HL-60 (cell line): ENCODE measurements around the gene ACOT12.

Experiments used
- DNase-seq, 2 experiments: peaks; one replicate each; pipeline ENCODE4 v3.0.0-alpha.2; 2010 to 2020; ENCODE audit warnings: low read depth in 1 of 2, low spot score in 1 of 2
- H3K27ac ChIP-seq: fragments of 250-450 bp; sonication (Bioruptor Pico); replicated peaks from 2 replicates; pipeline ENCODE4 v1.5.1; 2020; ENCODE audit warnings: mild to moderate bottlenecking, moderate library complexity
- H3K27me3 ChIP-seq: fragments of 250-450 bp; sonication (Bioruptor Pico); 2 replicates; pipeline ENCODE4 v1.5.1; 2021; ENCODE audit warnings: mild to moderate bottlenecking, moderate library complexity; ENCODE audit not compliant: insufficient read depth, poor library complexity, severe bottlenecking
- H3K4me3 ChIP-seq: replicated peaks from 2 replicates; pipeline ENCODE4 v1.5.1; 2011; ENCODE audit warnings: mild to moderate bottlenecking, control low read depth, low read length; ENCODE audit not compliant: insufficient read depth
- CTCF ChIP-seq: IDR thresholded peaks from one replicate; pipeline ENCODE4 v1.5.1; 2011; ENCODE audit warnings: low read length, control low read depth, inconsistent platforms; ENCODE audit not compliant: insufficient read depth
- GABPA ChIP-seq: IDR thresholded peaks from 2 replicates; pipeline ENCODE4 v1.6.1; 2012; ENCODE audit warnings: low read depth
- POLR2AphosphoS5 ChIP-seq: IDR thresholded peaks from 2 replicates; pipeline ENCODE4 v1.6.1; 2012; ENCODE audit warnings: low read depth
- REST ChIP-seq: IDR thresholded peaks from 2 replicates; pipeline ENCODE4 v1.6.1; 2012; ENCODE audit warnings: low read depth; ENCODE audit not compliant: insufficient replicate concordance
- SPI1 ChIP-seq: IDR thresholded peaks from 2 replicates; pipeline ENCODE4 v1.6.1; 2012; ENCODE audit warnings: low read depth, mild to moderate bottlenecking, borderline replicate concordance

The ACOT12 gene

GRCh38 chr5:81334304-81335061, 59.5 kb downstream of the ACOT12 start:
- H3K27ac ChIP-seq: no peak overlapping the region
- no peaks in the 10 kb centered on the region for H3K27me3 ChIP-seq
- no peak for DNase-seq
- H3K4me3 ChIP-seq: no peak overlapping the region
- no peak for TF ChIP-seq CTCF
- TF ChIP-seq SPI1: 0 out of 2 replicates have a peak, but pooled peaks have one; percentile 30

GRCh38 chr5:81326554-81326953, 67.4 kb downstream of the ACOT12 start:
- Histone ChIP-seq H3K27ac (no peak overlapping the region), H3K27me3 (no peaks in the 10 kb centered on the region), H3K4me3 (no peak overlapping the region)
- no peak for DNase-seq
- TF ChIP-seq CTCF (no peak), SPI1 (no peak), POLR2AphosphoS5 (no peak), REST (no peak)

DNA sequence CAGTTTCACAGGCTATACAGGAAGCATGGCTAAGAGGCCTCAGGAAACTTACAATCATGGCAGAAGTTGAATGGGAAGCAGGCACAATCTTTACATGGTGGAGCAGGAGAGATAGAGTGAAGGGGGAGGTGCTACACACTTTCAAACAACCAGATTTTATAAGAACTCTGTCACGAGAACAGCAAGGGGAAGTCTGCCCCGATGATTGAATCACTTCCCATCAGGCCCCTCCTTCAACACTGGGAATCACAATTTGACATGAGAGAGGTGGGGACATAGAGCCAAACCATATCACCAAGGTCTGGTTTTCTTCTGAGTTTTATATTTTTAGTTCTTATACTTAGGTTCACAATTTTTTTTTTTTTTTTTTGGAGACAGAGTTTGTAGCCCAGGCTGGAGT, 76.4 kb downstream of the ACOT12 start:
- Histone ChIP-seq H3K27ac (no peak overlapping the region), H3K4me3 (no peak overlapping the region), H3K27me3 (no peaks in the 10 kb centered on the region)
- no peak for TF ChIP-seq GABPA
- no peak for TF ChIP-seq POLR2AphosphoS5
- TF ChIP-seq CTCF: no peak
- TF ChIP-seq REST: no peak
- no peak for TF ChIP-seq SPI1
- no peak for DNase-seq

- DNase-seq: no peak
- Histone ChIP-seq H3K4me3 (no peak overlapping the region), H3K27ac (no peak overlapping the region), H3K27me3 (no peaks in the 10 kb centered on the region)
- TF ChIP-seq POLR2AphosphoS5: no peak
- no peak for TF ChIP-seq REST
These were observed 77.4 kb downstream of the ACOT12 start for GRCh38 chr5:81316571-81316970.
